GM19372 (cell line): Measurements from ENCODE around the gene MAD1L1.

Experiments
- ATAC-seq: cut with Tn5 transposase; IDR thresholded peaks from one replicate; pipeline ENCODE4 v1.9.1; 2021; ENCODE audit warnings: mild to moderate bottlenecking, low read depth, moderate library complexity; ENCODE audit not compliant: unreplicated experiment

MAD1L1 gene

DNA sequence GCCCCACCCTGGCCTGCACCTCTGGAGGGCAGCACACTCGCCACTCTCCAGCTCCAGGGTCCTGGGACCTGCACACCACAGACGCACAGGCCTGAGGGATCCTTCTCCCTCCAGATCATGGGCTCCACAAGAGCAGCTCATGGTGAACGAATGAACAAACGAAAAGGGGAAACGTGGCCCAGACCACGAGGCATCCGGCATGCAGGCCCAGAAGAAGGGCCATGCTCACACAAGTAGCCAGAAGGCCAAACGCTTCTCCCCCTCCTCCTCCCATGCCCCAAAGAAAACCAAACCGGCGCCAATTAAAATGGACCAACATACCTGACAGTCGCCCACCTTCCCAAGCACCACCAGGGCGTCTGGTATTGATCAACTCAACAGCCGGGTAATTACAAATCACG lies 30.4 kb downstream of the MAD1L1 start:
- no peak for ATAC-seq

DNA sequence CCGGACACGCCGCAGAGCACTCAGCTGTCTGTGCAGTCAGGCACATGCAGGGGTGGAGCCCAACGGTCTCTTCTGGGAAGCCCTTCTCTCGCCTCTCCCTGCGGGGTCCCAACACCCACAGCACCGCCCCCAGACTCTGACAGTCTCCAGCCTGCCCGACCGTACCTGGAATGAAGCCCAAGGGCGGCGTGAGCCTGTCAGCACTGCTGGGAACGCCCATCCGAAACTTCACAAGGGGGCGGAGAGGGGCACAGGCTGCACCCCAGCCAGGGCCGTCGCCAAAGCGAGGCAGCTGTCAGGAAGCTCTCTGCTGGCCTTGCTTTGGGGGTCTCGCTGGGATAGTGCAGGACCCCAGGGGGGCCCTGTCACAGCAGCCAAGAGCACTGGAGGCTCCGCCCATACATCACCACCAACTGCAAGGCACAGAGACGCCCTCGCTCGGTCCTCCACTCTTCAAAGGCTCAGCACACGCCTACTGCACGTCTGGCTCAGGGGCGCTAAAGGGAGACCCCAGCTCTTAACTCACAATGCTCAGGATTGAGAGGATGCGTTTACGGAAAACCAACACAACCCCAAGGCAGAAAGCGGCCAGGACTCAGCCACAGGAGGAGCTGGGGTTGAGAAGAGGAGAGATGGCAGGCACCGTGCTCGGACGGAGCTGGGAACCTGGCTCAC lies 30.9 kb downstream of the MAD1L1 start:
- no peak for ATAC-seq

DNA sequence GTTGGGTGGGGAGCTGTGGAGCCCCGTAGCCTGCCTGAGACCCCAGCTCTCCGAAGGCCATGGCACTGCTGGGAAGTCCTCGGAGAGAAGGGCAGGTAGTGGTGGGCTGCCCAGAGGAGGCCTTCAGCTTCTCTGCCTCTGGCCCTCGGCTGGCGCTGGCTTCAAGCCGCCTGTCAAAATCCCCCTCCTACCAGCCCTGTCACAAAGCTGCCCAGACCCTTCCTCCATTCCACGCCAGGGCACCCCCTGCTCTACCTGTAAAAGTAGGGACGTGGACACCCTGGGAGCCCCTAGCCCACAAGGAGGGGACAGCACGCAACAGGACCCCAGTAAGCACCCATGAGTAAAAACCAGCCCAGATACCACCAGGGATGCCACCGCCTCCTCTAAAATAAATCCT lies 31.6 kb downstream of the MAD1L1 start:
- ATAC-seq, result no peak

DNA sequence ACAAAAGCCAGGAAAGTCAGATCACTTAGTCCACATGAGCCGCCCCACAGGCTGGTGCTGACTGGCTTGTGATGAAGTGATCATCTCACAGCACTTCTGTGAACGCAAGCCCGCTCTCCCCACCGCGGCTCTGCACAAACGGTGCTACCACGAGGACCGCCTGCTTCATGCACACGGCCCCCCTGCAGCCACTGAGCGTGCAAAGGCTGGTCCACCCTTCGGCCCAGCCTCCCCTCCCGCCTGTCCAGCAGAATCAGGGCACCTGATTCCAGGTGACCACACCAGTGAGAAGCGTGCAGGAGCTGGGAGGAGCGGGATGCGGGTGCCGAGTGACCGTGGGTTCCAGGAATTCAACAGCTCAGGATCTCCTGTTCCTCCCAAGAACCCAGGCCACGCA lies 32.2 kb downstream of the MAD1L1 start:
- ATAC-seq, result no peak

DNA sequence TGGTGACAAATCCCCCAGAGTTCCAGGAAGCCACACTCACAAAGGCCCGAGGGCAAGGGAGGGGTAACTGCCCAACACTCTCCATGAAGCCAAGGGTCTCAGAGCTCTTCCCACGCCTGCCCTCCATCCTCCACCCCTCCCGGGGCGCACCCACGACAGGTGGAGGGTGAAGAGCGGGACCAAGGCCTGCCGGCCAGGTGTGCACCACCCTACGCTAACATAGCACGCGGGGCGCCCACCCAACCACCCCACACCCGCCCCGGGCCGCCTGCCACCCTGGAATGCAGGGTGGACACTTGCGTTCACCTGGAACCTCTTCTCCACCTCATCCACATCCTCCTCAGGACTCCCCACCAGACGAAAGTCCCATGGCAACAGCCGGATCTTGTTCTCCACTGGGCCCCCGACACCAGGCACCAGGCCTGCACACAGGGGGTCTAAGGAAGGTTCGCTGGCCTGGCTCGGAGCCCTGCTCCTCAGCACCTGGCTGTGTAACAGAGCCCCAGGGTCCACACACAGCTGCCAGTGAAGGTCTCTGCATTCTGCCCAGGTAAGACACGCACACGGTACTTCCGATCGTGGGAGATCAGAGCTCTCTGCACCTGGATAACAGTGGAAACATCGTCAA lies 32.7 kb downstream of the MAD1L1 start:
- no peak for ATAC-seq

DNA sequence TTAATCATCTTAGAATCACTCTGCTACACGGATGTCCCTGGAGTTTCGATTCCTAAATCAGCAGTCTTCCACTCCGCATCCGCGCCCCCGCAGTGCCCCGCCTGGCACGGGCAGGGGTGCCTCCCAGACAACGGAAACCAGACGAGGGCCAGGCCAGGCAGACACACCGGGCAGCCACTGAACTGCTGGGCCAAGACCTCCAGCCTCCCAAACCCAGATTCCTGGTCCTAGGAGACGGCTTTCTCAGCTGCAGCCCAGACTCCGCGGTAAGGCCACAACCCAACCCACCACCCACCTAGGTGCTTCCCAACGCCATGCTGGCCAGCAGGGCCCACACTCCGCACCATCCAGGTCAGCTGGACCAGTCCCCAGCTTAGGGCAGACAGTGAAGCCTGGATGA lies 33.2 kb downstream of the MAD1L1 start:
- ATAC-seq, result no peak

DNA sequence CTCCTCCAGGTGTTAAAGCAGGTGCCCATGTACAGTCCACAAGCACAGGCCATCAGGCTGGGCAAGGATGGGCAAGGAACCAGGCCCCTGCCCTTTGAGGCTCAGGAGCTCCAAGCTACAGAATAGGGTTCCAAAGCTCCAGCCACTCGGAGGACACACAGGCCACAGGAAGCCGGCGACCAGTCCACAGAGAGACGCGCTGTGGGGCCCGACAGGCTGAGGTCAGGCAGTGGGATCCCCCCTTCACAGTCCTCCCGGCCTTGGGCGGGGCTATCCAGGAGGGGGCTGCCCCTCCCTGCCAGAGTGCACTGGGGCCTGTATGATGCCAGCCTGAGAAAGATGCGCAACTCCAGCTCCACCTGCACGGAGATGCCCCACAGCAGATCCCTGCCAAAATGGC lies 34.0 kb downstream of the MAD1L1 start:
- ATAC-seq, result no peak

DNA sequence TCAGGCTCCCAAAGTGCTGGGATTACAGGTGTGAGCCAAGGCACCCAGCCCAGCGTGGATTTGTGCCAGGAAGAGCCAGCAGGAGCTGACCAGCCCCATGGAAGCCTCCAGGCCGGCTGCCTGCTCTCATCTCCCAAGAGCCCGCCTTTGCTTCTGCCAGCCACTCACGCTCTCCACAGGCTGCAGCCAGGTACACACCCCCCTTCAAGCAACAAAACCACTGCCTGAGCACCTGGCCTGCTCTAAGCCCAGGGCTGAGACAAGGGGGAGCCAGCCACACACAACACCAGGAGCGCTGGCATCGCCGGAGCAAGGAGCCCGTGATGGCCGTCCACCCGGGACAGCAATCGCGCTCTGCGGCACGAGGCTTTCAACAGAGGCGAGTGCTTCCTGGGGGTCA lies 34.5 kb downstream of the MAD1L1 start:
- ATAC-seq, result no peak

DNA sequence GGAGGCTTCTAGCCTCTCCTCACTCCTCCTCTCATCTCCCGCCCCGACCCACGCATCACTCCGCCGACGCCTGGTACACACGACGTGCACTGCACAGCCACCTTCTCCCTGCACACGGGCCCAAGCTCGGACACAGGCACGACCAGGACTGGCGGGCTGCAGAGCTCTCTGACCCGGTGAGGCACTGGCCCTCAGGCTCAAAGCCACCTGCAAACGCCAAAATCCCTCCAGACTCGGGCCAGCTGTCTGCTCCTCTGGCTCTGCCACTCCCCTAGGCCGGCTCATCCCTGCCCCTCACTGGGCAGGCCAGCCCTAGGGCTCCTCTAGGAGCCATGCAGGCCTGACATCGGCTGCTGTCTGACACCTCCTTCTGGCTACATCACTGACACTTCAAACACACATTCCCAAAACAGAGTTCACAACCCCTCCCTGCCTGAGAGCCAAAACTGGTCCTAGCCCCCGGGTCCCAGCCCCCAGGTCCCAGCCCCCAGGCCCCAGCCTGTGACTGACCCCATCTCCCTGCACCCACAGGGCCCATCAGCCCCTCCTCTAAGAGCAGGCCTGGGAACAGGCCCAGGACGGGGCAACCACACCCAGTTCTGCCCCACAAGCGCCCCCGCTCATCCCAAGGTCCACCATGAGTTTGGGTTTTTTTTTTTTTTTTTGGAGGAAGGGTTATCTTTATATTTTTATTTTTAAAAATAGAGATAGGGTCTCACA lies 35.1 kb downstream of the MAD1L1 start:
- ATAC-seq, result no peak

DNA sequence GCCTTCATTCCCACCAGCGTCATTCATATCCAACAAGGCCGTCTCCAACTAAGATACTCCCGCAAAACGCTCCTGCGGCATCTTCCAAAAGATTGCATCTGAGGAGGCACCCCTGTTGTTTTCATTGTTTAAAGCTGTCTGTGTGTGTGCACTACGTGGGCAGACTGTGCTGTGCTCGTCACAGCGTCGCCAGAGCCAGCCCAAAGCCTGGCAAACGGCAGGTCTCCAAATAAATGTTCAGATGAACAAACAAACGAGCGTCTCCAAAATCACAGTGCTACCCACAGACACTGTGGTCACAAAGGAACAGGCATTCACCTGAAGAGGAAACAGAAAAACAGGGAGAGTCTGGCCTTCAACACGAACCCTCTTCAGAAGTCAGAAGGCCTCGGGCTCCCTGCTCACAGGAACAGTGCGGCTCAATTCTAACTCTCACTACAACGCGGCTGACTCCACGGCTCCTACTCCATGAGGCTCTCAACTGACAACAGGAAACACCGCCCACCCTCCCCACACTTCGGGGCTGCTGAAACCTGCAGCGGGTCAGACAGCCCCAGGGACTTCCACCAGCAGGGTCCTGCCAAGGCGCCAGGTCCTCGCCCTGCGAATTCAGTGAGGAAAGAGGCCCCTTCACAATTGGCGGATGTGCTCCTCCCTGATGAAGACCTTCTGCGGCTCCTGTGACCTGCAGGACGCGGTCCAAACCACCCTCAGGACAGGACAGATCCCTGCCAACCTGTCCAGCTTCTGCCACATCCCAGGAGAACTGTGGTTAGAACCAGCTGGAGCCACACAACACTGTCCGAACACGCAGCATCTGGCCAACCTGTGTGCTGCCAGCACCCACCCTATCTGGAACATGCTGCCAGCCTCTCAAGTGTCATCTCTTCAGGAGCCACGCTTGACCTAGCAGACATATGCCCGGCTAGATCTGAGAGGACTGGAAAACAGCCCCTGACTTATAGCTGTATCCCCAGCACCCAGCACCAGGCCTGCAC lies 36.1 kb downstream of the MAD1L1 start:
- no peak for ATAC-seq

DNA sequence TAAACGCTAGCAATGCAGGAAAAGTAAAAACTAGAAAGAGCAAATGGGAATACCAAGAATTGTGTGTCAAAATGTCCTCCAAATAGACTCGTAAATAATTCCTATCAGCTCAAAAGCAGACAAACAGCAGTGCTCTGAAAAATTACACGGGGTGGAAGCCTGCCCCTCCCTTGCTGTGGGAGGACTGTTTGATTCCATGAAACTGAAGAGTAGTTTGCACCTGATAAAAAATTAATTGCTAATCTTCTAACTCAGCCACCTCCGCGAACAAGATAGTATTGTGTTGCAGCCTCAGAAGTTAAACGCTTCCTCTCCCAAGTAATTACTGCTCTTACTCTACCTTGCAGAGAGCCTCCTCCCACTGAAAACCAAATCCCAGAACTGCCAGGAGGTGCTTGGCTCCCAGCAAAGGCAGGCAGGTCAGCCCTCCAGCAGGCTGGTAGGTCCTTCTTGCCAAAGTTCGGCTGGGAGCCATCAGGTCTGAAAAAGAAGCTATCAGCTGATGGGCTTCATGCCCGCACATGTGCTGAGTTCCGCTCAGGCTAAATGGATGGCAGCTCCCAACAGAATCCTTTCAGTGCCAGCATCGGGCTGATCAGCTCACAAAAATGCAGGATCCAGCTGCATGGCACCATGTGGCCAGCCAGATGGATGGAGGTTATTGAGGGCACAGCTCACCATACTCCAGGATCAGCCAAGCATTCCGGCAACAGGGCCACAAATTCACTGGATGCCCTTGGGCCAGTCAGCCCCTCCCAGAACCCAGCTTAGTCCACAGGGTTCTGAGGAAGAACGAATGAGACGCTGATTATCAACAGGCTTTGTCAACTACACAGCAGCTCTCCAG lies 37.1 kb downstream of the MAD1L1 start:
- ATAC-seq, result no peak

DNA sequence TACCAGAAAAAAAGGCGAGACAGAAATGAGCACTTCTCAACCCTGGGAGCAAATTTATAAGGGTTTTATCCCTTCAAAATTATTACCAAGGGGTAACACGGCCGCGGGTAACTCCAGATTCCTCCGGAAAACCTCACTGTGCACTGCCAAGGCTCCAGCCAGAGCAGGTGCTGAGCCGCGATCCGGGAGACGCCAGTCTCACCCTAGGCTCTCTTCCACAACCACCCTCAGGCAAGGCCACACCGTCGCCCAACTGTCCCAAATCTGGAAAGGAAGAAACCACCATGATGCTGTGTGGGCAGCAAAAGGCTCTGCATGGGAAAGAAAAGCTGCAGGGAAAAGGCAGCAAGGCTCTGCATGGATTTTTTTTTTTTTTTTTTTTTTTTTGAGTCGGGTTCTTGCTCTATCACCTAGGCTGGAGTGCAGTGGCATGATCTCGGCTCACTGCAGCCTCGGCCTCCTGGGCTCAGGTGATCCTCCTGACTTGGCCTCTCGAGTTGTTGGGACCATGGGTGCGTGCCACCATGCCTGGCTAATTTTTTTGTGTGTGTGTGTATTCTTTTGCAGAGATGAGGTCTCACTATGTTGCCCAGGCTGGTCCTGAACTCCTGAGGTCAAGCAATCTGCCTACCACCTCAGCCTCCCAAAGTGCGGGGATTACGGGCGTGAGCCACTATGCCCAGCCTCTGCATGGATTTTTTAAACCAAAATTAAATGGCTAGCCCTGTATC lies 39.0 kb downstream of the MAD1L1 start:
- no peak for ATAC-seq

DNA sequence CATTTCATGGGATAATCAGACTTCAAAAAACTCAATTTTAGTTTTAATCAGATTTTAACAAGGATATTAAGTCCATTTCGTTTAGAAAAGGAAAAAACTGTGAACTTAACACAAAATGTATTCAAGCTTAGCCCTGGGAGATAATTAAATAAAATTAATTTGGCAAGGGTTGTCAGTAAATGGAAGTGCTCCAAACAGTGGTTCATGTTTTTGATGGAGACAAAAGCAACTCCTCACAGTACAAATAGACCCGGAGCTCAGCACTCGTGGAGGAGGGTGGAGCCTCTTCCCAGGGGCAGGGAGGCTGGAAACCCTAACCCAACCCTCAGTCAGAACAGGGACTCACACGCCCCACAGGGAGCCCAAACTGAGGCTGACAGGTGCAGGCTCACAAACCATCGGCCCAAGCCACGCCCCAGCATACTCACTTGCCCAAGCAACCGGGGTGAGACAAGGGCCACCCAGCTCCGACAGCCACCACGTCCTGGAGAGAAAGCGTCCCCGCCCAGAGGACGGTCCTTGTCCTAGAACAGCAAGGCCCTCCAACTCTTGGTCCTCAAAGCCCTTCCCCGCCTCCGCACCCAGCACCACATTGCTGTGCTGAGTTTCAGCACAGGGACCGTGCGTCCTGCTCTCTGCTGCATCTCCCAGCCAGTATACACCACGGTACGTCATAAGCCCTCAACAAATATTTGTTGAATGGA lies 39.8 kb downstream of the MAD1L1 start:
- ATAC-seq, result no peak

DNA sequence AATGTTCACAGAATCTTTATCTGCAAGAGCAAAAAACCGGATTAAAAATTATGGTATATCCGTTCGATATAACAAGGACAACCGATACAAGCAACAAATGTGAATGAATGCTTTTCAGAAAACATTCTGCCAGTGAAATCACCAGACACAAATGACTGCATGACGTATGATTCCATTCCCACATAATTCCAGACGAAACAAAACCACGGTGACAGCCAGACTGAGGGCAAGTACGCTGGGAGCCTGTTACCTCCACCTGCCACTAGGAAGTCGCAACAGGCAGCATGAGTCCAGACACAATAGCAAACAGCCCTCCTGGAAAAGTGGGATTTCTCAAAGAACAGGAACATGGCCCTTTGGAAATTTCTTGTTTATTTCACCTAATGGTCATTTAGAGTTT lies 41.7 kb downstream of the MAD1L1 start:
- ATAC-seq, result no peak

DNA sequence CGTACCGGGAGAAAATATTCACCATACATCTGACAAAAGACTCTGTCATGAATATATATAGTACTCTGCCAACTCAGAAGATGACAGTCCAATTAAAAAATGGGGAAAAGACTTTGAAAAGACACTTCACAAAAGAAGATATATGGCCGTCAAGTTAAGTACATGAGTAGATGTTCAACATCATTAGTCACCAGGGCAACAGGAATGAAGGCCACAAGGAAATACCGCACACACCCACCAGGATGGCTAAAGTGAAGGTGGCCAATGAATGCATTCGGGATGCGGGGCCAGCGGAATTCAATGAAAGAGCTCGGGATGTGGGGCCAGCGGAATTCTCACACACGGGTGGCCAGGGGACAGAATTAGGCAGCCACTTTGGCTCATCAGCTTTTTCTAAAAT lies 42.2 kb downstream of the MAD1L1 start:
- no peak for ATAC-seq

DNA sequence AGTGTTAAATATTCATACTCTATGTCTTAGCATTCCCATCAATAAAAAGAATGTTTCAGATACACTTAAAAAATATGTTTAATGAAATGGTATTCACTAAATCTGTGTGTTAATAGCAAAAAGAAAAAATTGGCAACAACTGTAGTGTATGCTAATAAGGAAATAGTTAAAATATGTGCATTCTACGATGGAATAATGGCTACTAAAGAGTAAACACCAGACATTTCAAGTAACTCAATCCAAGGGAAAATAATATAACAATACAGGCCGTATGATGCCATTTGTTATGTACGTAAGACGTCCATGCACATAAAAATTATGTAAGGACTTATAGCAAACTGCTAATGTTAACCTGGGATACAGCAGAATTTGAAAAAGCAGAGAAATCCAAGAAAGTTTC lies 46.6 kb downstream of the MAD1L1 start:
- no peak for ATAC-seq

DNA sequence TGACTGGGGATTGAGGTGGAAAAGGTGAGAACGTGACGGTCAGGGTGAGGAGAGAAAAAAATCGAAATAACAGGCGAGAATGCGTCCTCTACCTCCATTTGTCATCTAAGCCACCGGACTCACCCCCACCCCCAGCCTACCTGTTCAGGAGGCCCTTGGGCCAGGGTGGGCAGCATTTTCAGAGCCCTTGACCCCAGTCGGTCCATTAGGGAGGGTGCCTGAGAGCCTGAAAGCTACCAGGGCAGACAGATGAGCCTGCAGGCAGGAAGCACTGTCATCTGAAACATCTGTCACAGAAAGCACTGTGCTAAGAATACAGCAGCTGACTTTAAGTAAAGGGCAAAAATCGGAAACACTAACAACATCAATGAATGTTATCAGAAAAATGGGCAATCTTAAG lies 47.0 kb downstream of the MAD1L1 start:
- ATAC-seq, result no peak

DNA sequence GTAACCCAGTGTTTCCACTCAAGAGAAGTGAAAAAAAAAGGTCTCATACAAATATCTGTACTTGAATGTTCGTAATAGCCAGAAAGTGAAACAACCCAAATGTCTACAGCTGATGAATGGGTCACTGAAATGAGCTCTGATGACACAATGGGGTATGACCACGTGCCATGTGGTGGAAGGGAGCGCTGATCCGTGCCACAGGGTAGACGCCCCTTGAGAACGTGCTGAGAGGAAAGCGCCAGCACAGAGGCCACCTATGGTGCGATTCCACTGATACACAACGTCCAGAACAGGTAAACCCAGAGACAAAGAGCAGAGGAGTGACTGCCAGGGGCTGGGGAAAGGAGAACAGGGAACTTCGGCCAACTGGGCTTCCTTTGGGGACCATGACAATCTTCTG lies 50.3 kb downstream of the MAD1L1 start:
- no peak for ATAC-seq
